ENCODE results near the gene RPS6KA5.

GRCh38 chr14:90814806-90815571, 245.5 kb downstream of the RPS6KA5 start:
- no peak for TF ChIP-seq CTCF (IDR thresholded peaks at IDR 0.05)
- TF ChIP-seq POLR2A (IDR thresholded peaks at IDR 0.05), result no peak
